ENCODE data around the gene RPL27. TPM values are rescaled to one million over a fixed set of nuclear protein-coding genes. Genes with fewer than 3 reads are reported as not detected.

RPL27 gene
- total and polyA plus RNA-seq, 2 donors (not counting 3 experiments of a cell fraction or from before 2014, with no cell fraction given) = 1,014 to 2,467 TPM

GRCh38 chr17:42953669-42954068 is 44.5 kb upstream of the RPL27 start:
- Histone ChIP-seq H2AFZ (ENCODE audit: low read depth, low read length) (no peak overlapping the region), H3K36me3 (ENCODE audit: control insufficient read depth in 2 of 2, extremely low read depth in 1 of 2, insufficient read depth in 2 of 2, low read length in 2 of 2) (peaks cover 8 to 22% of the 10 kb centered on the region in 2 experiments), H3K4me2 (ENCODE audit: insufficient read depth, low read length) (no peak overlapping the region), H3K9me1 (replicated peaks; ENCODE audit: control insufficient read depth, extremely low read depth, insufficient read depth, low read length) (no peaks in the 10 kb centered on the region), H3K9me3 (replicated peaks; ENCODE audit: control insufficient read depth, insufficient read depth, low read length) (no peaks in the 10 kb centered on the region), H3K9ac (replicated peaks; ENCODE audit: extremely low read depth, insufficient read depth, low read length) (no peak overlapping the region), H3K27me3 (ENCODE audit: control insufficient read depth in 2 of 2, insufficient read depth in 2 of 2, low read length in 2 of 2) (no peaks in the 10 kb centered on the region), H4K20me1 (replicated peaks; ENCODE audit: control insufficient read depth, extremely low read depth, insufficient read depth, low read length) (no peaks in the 10 kb centered on the region), H3K79me2 (ENCODE audit: control insufficient read depth, insufficient read depth, low read length) (no peaks in the 10 kb centered on the region), H3K4me3 (replicated peaks in 1 of 3; ENCODE audit: insufficient read depth in 1 of 3, low read depth in 1 of 3, low read length in 3 of 3) (no peak overlapping the region), H3K27ac (ENCODE audit: insufficient read depth, low read depth, low read length) (no peak overlapping the region), H3K4me1 (ENCODE audit: control insufficient read depth, extremely low read depth, insufficient read depth, low read length) (no peaks in the 10 kb centered on the region)
- no TSS peak for BruUV-seq (replicated peaks)
- dilution Hi-C loops (cut with MboI; ENCODE audit: extremely low pct_ligation_motif_present, low sequenced_read_pairs) = no loop called here
- FAIRE-seq (no peak), DNase-seq (ENCODE audit: low read depth, low spot score) (no peak)
- intact Hi-C loops (cut with micrococcal nuclease) = no loop called here
- POLR2A ChIA-PET = no interaction called here
- TF ChIP-seq JUN (IDR thresholded peaks at IDR 0.05; ENCODE audit: borderline replicate concordance, insufficient read depth, insufficient read length, low read depth) = no peak
- no peak for TF ChIP-seq GATA2 (IDR thresholded peaks at IDR 0.05; ENCODE audit: insufficient read depth, insufficient read length, low read depth, low read length)
- TF ChIP-seq EZH2 (IDR thresholded peaks at IDR 0.05; ENCODE audit: borderline replicate concordance, low read depth, low read length, severe bottlenecking) = no peak
- no peak for TF ChIP-seq MYC (IDR thresholded peaks at IDR 0.05; ENCODE audit: low read depth, low read length)
- no peak for TF ChIP-seq FOS (IDR thresholded peaks at IDR 0.05; ENCODE audit: borderline replicate concordance, insufficient read depth, low read length)
- no peak for TF ChIP-seq CTCF (IDR thresholded peaks at IDR 0.05; ENCODE audit: extremely low read depth in 1 of 2, insufficient read depth in 1 of 2, low read depth in 1 of 2, low read length in 2 of 2)
- no peak for TF ChIP-seq POLR2AphosphoS5 (IDR thresholded peaks at IDR 0.05; ENCODE audit: insufficient read depth, low read depth, low read length)
- CTCF ChIA-PET = interaction anchor here (1.4 to 1.9 kb wide), 2 partner anchors 45 to 110 kb away, joined by 4 to 5 read pairs; partner anchors contain the start of gene RPL27

Measured in endothelial cell of umbilical vein (primary cell).